KOPT-K1 (cell line): ENCODE results near the gene SLC19A1.
"Not testable (repeated sequence)": the region's sequence is repeated elsewhere in the genome, so short reads cannot be mapped to it uniquely, and the experiment has no call there.

ENCODE experiments used
- H3K27ac ChIP-seq: fragments of 200-600 bp; sonication (generic); 2 replicates; pipeline ENCODE4 v1.5.1; 2016; ENCODE audit warnings: antibody characterized with exemption, mild to moderate bottlenecking, low read depth, low read length; ENCODE audit not compliant: poor library complexity, severe bottlenecking
- H3K36me3 ChIP-seq: fragments of 200-600 bp; sonication (generic); 2 replicates; pipeline ENCODE4 v1.5.1; 2017; ENCODE audit warnings: antibody characterized with exemption, mild to moderate bottlenecking, low read length, moderate library complexity; ENCODE audit not compliant: insufficient read depth
- H3K9me3 ChIP-seq: fragments of 200-600 bp; sonication (generic); 2 replicates; pipeline ENCODE4 v1.5.1; 2017; ENCODE audit warnings: antibody characterized with exemption, low read length, mild to moderate bottlenecking; ENCODE audit not compliant: insufficient read depth, poor library complexity, severe bottlenecking

The SLC19A1 gene

DNA sequence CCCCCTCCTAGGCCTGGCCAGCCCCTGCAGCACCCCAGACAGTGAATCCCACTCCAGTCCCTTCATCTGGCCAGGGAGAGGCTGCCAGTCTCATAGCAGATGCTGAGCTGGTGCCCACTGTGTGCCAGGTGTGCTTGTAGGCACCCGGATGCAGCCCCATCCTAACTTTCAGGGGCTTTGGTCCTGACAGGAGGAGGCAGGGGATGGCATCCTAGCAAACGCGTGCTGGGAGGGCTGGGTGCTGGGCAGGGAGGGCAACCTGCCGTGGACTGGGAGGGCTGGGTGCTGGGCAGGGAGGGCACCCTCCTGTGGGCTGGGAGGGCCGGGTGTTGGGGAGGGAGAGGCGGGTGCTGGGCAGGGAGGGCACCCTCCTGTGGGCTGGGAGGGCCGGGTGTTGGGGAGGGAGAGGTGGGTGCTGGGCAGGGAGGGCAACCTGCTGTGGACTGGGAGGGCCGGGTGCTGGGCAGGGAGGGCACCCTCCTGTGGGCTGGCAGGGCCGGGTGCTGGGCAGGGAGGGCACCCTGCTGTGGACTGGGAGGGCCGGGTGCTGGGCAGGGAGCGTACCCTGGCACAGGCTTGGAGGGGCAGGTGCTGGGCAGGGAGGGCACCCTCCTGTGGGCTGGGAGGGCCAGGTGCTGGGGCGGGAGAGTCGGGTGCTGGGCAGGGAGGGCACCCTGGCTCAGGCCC is 35.3 kb downstream of the SLC19A1 start:
- no peak overlapping the region for H3K27ac ChIP-seq

DNA sequence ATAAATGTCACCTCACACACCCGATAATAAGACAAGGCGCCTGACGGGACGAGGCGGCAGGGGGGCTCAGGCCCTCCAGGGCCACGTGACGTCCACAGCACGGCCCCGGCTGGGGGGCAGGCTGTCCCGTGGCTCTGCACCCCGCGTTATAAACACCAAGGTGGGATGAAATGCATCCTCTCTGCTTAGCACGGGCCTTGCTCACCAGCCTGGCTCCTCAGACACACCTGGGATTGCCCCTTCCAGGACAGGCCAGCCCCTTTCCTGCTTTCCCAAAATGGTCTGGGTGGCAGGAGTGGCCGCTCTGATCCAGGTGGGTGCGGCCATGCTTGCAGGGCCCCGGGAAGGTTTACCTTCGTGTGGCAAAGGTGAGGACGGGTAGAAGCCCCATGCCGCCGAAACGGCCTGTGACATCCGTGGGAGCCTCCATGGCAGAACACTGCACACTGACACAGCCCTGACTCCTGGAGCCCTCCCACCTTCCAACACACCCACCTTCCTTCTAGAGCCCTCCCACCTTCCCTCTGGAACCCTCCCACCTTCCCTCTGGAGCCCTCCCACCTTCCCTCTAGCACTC is 35.9 kb downstream of the SLC19A1 start:
- Histone ChIP-seq H3K36me3 (no peaks in the 10 kb centered on the region), H3K27ac (no peak overlapping the region)

More for the DNA sequence above, 35.3 kb downstream of the SLC19A1 start:
- no peaks in the 10 kb centered on the region; the same call in 1 of the 2 replicates for H3K36me3 ChIP-seq
- H3K9me3 ChIP-seq, result no peaks in the 10 kb centered on the region

DNA sequence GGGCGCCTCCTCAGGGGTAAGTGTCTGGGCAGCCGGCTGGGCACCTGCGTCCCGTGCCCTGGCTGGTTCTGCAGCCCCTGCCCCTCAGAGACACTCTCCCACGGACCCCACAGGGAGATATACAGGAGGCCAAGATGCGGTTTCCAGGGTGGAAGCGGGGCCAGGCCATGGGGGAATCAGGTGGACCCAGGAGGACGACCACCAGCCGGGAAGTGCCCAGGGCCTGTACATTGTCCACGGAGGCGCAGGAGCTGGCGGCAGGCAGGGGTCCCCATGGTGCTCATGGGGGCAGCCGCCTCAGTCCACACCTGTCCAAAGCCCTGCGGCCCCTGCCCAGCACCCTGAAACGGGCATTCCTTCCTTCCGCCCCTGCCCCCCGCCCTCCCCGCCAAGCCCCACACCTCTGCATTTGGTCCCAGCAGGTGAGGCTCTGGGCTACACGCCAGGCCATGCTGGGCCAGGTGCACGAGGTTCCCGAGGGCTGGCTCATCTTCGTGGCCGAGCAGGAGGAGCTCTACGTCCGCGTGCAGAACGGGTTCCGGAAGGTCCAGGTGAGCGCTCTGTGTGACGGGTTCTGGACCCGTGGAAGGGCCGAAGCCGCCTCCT is 36.7 kb downstream of the SLC19A1 start:
- Histone ChIP-seq H3K36me3 (no peaks in the 10 kb centered on the region), H3K27ac (no peak overlapping the region), H3K9me3 (no peaks in the 10 kb centered on the region)

More for the DNA sequence above, 35.9 kb downstream of the SLC19A1 start:
- no peaks in the 10 kb centered on the region for H3K9me3 ChIP-seq

DNA sequence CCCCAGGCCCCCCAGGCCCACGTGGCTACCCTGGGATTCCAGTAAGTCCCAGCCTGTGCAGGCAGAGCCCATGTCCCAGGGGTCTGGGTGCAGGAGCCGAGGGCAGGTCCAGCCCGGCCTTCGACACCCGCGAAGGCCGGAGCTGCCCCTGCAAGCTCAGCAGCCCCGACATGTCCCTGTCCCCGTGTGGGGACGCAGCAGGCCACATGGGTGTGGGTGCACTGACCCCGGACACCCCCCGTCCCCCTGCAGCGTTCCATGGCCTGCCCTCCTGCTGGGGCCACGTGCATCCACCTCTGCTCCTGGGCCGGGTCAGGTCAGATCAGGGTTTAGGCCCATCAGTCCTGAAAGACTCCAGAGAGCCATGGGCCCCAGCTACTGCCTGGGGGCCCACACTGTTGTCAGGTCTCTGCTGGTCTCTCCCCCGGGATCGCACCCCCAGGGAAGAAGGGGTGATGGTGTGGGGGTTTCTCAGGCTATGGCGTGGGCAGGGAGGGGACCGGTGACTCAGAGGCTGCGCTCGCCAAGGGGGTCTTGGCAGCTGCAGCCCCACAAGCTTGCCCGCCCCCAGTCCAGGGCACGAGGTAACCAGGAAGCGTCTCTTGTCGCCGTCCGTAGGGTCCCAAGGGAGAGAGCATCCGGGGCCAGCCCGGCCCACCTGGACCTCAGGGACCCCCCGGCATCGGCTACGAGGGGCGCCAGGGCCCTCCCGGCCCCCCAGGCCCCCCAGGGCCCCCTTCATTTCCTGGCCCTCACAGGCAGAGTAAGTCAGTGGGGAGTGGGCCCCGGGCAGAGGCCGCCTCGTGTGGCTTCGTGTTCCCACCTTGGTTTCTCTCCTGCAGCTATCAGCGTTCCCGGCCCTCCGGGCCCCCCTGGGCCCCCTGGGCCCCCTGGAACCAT is 37.5 kb downstream of the SLC19A1 start:
- no peaks in the 10 kb centered on the region for H3K9me3 ChIP-seq
- H3K27ac ChIP-seq, result no peak overlapping the region
- no peaks in the 10 kb centered on the region for H3K36me3 ChIP-seq

DNA sequence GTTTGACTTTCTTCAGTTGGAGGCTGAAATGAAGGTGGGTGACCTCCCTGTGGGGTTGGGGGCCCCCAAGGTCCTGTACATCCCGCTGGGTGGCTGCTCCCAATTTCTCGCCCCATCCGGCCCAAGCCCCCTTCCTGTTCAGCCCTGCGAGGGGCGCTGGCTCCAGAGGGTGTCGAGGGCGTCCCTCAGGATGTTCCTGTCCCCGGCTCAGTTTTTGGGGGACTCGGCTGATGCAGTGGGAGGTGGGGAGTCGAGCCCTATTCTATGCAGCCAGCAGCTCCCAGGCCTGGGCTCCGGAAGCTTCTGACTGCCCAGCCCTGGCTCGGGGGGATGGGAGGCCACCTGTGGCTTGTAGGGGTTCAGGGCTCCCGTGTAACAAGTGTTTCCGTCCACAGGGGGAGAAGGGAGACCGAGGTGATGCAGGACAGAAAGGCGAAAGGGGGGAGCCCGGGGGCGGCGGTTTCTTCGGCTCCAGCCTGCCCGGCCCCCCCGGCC is 38.2 kb downstream of the SLC19A1 start:
- Histone ChIP-seq H3K36me3 (no peaks in the 10 kb centered on the region), H3K27ac (no peak overlapping the region), H3K9me3 (no peaks in the 10 kb centered on the region)

DNA sequence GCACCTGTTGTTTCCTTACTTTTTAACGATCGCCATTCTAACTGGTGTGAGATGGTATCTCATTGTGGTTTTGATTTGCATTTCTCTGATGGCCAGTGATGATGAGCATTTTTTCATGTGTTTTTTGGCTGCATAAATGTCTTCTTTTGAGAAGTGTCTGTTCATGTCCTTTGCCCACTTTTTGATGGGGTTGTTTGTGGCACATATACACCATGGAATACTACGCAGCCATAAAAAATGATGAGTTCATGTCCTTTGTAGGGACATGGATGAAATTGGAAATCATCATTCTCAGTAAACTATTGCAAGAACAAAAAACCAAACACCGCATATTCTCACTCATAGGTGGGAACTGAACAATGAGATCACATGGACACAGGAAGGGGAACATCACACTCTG is 39.0 kb downstream of the SLC19A1 start:
- not testable (repeated sequence) for H3K9me3 ChIP-seq, H3K36me3 ChIP-seq, H3K27ac ChIP-seq

DNA sequence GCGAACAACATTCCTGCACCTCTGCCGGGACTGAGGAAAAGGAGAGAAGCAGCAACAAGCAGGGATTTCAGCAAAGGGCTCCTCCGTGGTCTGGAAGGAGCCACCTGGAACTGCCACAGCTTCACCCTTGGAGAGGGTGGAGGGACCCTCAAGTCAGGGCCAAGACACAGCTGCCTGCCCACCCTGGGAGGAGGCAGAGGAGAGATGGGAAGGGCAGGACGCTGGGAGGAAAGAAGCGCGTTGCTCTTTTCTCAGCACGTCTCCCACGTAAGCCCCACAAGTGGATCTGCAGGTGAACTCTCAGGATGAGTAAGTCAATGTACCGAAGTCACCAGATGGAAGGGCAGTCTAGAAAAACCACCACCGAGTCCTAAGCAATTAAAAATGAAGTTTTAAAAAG is 39.6 kb downstream of the SLC19A1 start:
- Histone ChIP-seq H3K27ac (no peak overlapping the region), H3K9me3 (no peaks in the 10 kb centered on the region), H3K36me3 (no peaks in the 10 kb centered on the region)

DNA sequence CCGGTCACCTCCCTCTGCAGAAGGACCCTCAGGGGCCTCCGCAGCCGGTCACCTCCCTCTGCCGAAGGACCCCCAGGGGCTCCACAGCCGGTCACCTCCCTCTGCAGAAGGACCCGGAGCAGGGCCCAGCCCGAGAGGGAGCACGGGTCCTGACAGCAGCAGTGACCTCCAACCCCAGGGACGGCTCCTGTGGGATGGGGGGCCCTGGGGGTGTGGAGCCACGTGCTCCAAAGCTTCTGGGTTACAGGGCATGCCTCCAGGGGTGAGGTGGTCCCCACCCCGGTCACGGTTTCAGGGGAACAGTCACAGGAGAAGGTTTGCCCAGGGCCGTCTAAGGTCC is 40.3 kb downstream of the SLC19A1 start:
- Histone ChIP-seq H3K36me3 (no peaks in the 10 kb centered on the region), H3K27ac (no peak overlapping the region), H3K9me3 (no peaks in the 10 kb centered on the region)

DNA sequence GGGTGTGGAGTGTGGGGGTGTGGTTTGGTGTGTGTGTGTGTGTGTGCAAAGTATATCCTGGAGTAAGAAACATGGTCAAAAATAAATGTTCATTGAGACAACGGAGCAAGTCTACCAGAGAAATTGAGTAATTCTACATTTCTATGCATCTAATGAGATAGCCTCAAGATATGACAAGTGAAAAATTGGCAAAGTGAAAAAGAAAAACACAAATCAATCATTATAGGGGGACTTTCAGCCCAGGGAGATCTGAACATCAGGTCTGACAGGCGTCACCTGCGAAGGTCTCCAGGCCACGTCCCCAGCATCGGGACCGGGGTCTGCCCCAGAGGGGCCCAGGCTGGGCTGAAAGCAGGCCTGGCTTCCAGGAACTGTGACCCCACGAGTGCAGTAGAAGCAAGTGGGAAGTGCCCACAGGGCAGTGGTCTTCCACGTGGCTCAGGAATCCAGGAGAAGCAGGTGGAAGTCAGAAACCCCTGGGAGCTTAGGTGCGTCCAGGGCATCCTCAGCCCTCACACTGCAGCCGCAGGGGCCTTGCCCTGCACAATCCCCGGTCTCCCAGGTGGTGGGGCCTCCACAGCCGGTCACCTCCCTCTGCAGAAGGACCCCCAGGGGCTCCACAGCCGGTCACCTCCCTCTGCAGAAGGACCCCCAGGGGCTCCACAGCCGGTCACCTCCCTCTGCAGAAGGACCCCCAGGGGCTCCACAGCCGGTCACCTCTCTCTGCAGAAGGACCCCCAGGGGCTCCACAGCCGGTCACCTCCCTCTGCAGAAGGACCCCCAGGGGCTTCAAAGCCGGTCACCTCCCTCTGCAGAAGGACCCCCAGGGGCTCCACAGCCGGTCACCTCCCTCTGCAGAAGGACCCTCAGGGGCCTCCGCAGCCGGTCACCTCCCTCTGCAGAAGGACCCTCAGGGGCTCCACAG is 40.9 kb downstream of the SLC19A1 start:
- not testable (repeated sequence) for H3K36me3 ChIP-seq, H3K9me3 ChIP-seq, H3K27ac ChIP-seq

DNA sequence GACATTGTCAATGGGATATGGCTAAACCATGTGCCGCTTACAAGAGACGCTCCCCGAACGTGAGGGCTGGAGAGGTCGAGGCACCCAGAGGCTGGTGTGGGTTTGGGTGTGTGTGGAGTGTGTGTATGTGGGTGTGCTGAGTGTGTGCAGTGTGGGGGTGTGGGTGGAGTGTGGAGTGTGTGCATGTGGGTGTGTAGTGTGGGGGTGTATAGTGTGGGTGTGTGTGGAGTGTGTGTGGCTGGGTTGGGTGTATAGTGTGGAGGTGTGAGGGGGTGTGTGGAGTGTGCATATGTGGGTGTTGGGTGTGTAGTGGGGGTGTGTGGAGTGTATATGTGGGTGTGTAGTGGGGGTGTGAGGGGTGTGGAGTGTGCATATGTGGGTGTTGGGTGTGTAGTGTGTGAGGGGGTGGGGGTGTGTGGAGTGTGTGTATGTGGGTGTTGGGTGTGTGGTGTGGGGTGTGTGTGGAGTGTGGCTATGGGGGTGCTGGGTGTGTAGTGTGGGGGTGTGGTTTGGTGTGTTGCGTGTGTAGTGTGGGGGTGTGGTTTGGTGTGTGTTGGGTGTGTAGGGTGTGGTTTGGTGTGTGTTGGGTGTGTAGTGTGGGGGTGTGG is 42.2 kb downstream of the SLC19A1 start:
- H3K27ac ChIP-seq, result no peak overlapping the region
- H3K36me3 ChIP-seq, result no peaks in the 10 kb centered on the region
- H3K9me3 ChIP-seq, result no peaks in the 10 kb centered on the region

DNA sequence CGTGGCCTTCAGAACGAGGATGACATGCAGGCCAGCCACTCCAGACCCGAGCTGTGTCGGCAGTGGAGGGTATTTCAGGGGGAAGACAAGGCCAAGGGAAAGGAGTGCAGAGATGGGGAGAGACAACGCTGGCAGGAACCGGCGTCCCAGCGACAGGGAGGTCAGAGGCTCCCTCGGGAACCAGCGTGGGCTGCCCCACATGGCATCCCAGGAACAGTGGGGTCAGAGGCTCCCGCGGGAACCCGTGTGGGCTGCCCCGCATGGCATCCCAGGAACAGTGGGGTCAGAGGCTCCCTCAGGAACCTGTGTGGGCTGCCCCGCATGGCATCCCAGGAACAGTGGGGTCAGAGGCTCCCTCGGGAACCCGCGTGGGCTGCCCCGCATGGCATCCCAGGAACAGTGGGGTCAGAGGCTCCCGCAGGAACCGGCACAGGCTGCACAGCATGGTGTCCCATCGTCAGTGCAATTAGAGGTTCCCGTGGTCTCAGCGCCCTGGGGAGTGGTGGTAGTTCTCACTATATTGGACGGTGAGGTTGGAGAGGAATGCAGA is 43.0 kb downstream of the SLC19A1 start:
- Histone ChIP-seq H3K9me3 (no peaks in the 10 kb centered on the region), H3K36me3 (no peaks in the 10 kb centered on the region), H3K27ac (no peak overlapping the region)

DNA sequence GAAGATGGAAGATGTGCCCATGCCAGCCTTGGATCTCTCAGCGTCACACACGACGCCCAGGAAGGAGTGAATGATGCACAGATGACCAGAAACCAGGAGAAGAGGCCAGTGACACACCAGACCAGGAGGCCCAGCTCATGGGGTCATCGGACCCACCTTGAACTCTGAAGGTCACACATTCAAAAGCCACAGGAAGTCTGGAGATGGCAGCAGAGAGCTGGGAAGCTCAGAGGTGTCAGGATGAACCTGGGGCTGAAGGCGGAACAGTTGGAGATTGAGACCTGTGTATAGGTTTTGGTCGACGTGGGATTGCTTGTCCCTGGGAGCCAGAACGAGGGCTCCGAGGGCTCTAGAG is 43.6 kb downstream of the SLC19A1 start:
- H3K36me3 ChIP-seq, result no peaks in the 10 kb centered on the region

DNA sequence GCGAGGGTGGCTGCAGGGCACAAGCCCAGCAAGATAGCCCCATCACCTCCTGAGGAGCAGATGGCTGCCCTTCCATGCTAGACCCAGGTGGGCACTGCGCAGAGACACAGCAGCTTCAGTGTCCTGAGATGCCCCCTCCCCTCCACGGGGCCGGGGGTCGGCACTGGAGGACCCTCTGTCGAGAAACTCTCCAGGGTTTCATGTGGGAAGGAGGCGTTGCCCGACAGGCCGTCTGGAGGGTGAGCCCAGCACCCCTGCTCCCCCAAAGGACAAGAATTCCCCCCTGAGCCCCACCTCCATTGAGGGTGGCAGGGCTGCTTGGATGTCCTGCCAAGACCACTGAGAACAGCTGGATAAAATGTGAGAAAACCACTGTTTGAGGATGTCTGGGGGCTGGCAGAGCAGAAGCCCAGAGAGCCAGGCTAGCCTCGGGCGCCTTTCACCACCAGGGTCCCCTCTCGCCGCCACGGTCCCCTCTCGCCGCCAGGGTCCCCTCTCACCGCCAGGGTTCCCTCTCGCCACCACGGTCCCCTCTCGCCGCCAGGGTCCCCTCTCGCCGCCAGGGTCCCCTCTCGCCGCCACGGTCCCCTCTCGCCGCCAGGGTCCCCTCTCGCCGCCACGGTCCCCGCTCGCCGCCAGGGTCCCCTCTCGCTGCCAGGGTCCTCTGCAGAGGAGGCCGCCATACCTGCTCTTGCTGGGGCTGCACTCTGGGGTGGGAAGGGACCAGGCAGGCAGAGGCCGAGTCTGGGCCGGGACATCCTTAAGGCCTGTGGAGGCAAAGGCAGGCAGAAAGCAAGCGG is 44.2 kb downstream of the SLC19A1 start:
- Histone ChIP-seq H3K27ac (no peak overlapping the region), H3K9me3 (no peaks in the 10 kb centered on the region), H3K36me3 (no peaks in the 10 kb centered on the region)

More for the DNA sequence above, 43.6 kb downstream of the SLC19A1 start:
- Histone ChIP-seq H3K27ac (no peak overlapping the region), H3K9me3 (no peaks in the 10 kb centered on the region)
